H9 (cell line): ENCODE measurements around the gene ST6GALNAC1. TPM values are rescaled to one million over a fixed set of nuclear protein-coding genes. Genes with fewer than 3 reads are reported as not detected.
A peak's percentile ranks its signal among the peaks of the same experiment; 100 is the strongest.

Experiments used
- DNase-seq: peaks from one replicate; pipeline ENCODE4 v3.0.0-alpha.2; 2017
- H2AFZ ChIP-seq: one replicate; pipeline ENCODE4 v1.6.1; 2013; ENCODE audit warnings: mild to moderate bottlenecking, low read length, control low read depth, moderate library complexity
- H2AK5ac ChIP-seq: 2 replicates; pipeline ENCODE4 v1.6.1; 2013; ENCODE audit warnings: low read length, control low read depth, mixed read lengths; ENCODE audit not compliant: insufficient read length
- H2BK120ac ChIP-seq: one replicate; pipeline ENCODE4 v1.6.1; 2013; ENCODE audit warnings: low read depth, mild to moderate bottlenecking, low read length, control low read depth, inconsistent platforms; ENCODE audit not compliant: poor library complexity, severe bottlenecking
- H2BK12ac ChIP-seq: 2 replicates; pipeline ENCODE4 v1.6.1; 2013; ENCODE audit warnings: low read length, control low read depth, mixed read lengths, low read depth; ENCODE audit not compliant: insufficient read length
- H2BK15ac ChIP-seq: 2 replicates; pipeline ENCODE4 v1.6.1; 2013; ENCODE audit warnings: low read depth, low read length, control low read depth
- H2BK20ac ChIP-seq: one replicate; pipeline ENCODE4 v1.6.1; 2013; ENCODE audit warnings: low read depth, mild to moderate bottlenecking, low read length, control low read depth, inconsistent platforms; ENCODE audit not compliant: poor library complexity, severe bottlenecking
- H2BK5ac ChIP-seq: 2 replicates; pipeline ENCODE4 v1.6.1; 2013; ENCODE audit warnings: low read length, control low read depth, mixed read lengths; ENCODE audit not compliant: insufficient read length
- H3K14ac ChIP-seq: 2 replicates; pipeline ENCODE4 v1.6.1; 2013; ENCODE audit warnings: low read length, control low read depth; ENCODE audit not compliant: insufficient read depth
- H3K18ac ChIP-seq: 2 replicates; pipeline ENCODE4 v1.6.1; 2013; ENCODE audit warnings: low read depth, mild to moderate bottlenecking, mixed read lengths, low read length, control low read depth; ENCODE audit not compliant: insufficient read length
- H3K23ac ChIP-seq: 2 replicates; pipeline ENCODE4 v1.6.1; 2013; ENCODE audit warnings: low read length, control low read depth, mixed read lengths, low read depth; ENCODE audit not compliant: insufficient read length
- H3K23me2 ChIP-seq: 2 replicates; pipeline ENCODE4 v1.6.1; 2013; ENCODE audit warnings: low read depth, mild to moderate bottlenecking, mixed read lengths, low read length, control low read depth; ENCODE audit not compliant: insufficient read length, poor library complexity, severe bottlenecking
- H3K27ac ChIP-seq: 2 replicates; pipeline ENCODE4 v1.5.1; 2013; ENCODE audit warnings: low read length, control low read depth, mixed read lengths, low read depth; ENCODE audit not compliant: insufficient read length
- H3K27me3 ChIP-seq: 2 replicates; pipeline ENCODE4 v1.6.1; 2013; ENCODE audit warnings: low read length, control low read depth, inconsistent platforms; ENCODE audit not compliant: insufficient read depth
- H3K4ac ChIP-seq: 2 replicates; pipeline ENCODE4 v1.6.1; 2013; ENCODE audit warnings: low read depth, mild to moderate bottlenecking, control low read depth, inconsistent platforms, low read length, moderate library complexity
- H3K4me1 ChIP-seq: 2 replicates; pipeline ENCODE4 v1.6.1; 2013; ENCODE audit warnings: low read length, control low read depth, inconsistent platforms; ENCODE audit not compliant: insufficient read depth
- H3K4me2 ChIP-seq: 2 replicates; pipeline ENCODE4 v1.6.1; 2013; ENCODE audit warnings: low read length, control low read depth, mixed read lengths; ENCODE audit not compliant: insufficient read length, insufficient read depth
- H3K56ac ChIP-seq: 2 replicates; pipeline ENCODE4 v1.6.1; 2013; ENCODE audit warnings: low read depth, mild to moderate bottlenecking, mixed read lengths, low read length, control low read depth; ENCODE audit not compliant: insufficient read length
- H3K79me1 ChIP-seq: 2 replicates; pipeline ENCODE4 v1.6.1; 2013; ENCODE audit warnings: low read depth, mild to moderate bottlenecking, moderate library complexity, low read length, control low read depth, inconsistent platforms; ENCODE audit not compliant: insufficient read depth, poor library complexity, severe bottlenecking
- H3K79me2 ChIP-seq: 2 replicates; pipeline ENCODE4 v1.6.1; 2013; ENCODE audit warnings: low read length, control low read depth, inconsistent platforms; ENCODE audit not compliant: insufficient read depth
- H3K9ac ChIP-seq: 2 replicates; pipeline ENCODE4 v1.6.1; 2013; ENCODE audit warnings: low read length, control low read depth, mixed read lengths; ENCODE audit not compliant: insufficient read length; ENCODE audit errors: extremely low read depth
- H3K9me3 ChIP-seq: one replicate; pipeline ENCODE4 v1.6.1; 2013; ENCODE audit warnings: low read depth, low read length, inconsistent platforms; ENCODE audit not compliant: control insufficient read depth
- H3T11ph ChIP-seq: one replicate; pipeline ENCODE4 v1.6.1; 2013; ENCODE audit warnings: mild to moderate bottlenecking, low read length, control low read depth, inconsistent platforms
- H4K20me1 ChIP-seq: one replicate; pipeline ENCODE4 v1.6.1; 2013; ENCODE audit not compliant: control insufficient read depth, insufficient read length, insufficient read depth
- H4K5ac ChIP-seq: 2 replicates; pipeline ENCODE4 v1.6.1; 2013; ENCODE audit warnings: low read depth, mild to moderate bottlenecking, mixed read lengths, low read length, control low read depth; ENCODE audit not compliant: insufficient read length
- H4K8ac ChIP-seq: replicated peaks from 2 replicates; pipeline ENCODE4 v1.6.1; 2013; ENCODE audit warnings: low read length, control low read depth, mixed read lengths, low read depth; ENCODE audit not compliant: insufficient read length
- H4K91ac ChIP-seq: 2 replicates; pipeline ENCODE4 v1.6.1; 2013; ENCODE audit warnings: low read depth, mild to moderate bottlenecking, moderate library complexity, mixed read lengths, low read length, control low read depth; ENCODE audit not compliant: insufficient read length
- H3K27ac Mint-ChIP-seq, 3 experiments: 2 replicates in 2 of 3; 3 replicates in 1 of 3; pipeline ENCODE4 v1.8.0; 2020 to 2021; ENCODE audit warnings: mixed read lengths in 3 of 3, mild to moderate bottlenecking in 1 of 3, moderate library complexity in 1 of 3
- H3K27me3 Mint-ChIP-seq: 2 replicates; pipeline ENCODE4 v1.8.0; 2021; ENCODE audit warnings: low read depth, mild to moderate bottlenecking, moderate library complexity, mixed read lengths
- H3K36me3 Mint-ChIP-seq, 3 experiments: 2 replicates in 2 of 3; 3 replicates in 1 of 3; pipeline ENCODE4 v1.8.0; 2020 to 2021; ENCODE audit warnings: low read depth in 3 of 3, mixed read lengths in 3 of 3; ENCODE audit not compliant: insufficient read depth in 1 of 3
- H3K4me1 Mint-ChIP-seq, 2 experiments: 2 replicates each; pipeline ENCODE4 v1.8.0; 2020; ENCODE audit warnings: mixed read lengths in 2 of 2
- H3K4me3 Mint-ChIP-seq, 2 experiments: 2 replicates in 1 of 2; 3 replicates in 1 of 2; pipeline ENCODE4 v1.8.0; 2020 to 2021; ENCODE audit warnings: mild to moderate bottlenecking in 2 of 2, mixed read lengths in 2 of 2, moderate library complexity in 1 of 2
- H3K9me3 Mint-ChIP-seq, 2 experiments: 2 replicates in 1 of 2; 3 replicates in 1 of 2; pipeline ENCODE4 v1.8.0; 2020; ENCODE audit warnings: mild to moderate bottlenecking in 2 of 2, mixed read lengths in 2 of 2, moderate library complexity in 1 of 2
- CTCF ChIP-seq: fragments of 200-600 bp; sonication (generic); conservative IDR thresholded peaks from 3 replicates; pipeline ENCODE4 v1.8.0; 2021; ENCODE audit warnings: antibody characterized with exemption, mild to moderate bottlenecking
- WGBS: extraction: QIAGEN DNeasy Blood & Tissue Kit; methylation state at CpG from one replicate; pipeline ENCODE4 v1.1.7; 2013; ENCODE audit warnings: missing lambda C conversion rate, low lambda C conversion rate, mixed read lengths; ENCODE audit not compliant: insufficient read length; ENCODE audit errors: extremely low coverage; 5-methylcytosine and 5-hydroxymethylcytosine counted together
- total RNA-seq: library from RNA; stranded (reverse); gene quantifications from 2 replicates; pipeline ENCODE4 v1.2.1, GENCODE V29; 2021

ST6GALNAC1 gene
- total RNA-seq, 1 experiment from 2014 or later, result not detected

GRCh38 chr17:76584427-76585032, 59.0 kb downstream of the ST6GALNAC1 start:
- no peaks in the 10 kb centered on the region for H3K79me1 ChIP-seq
- Mint-ChIP-seq H3K36me3 (no peaks in the 10 kb centered on the region; a peak in 1 of 7 replicates), H3K9me3 (peaks cover 2 to 11% of the 10 kb centered on the region in 2 experiments; a peak in 3 of 5 replicates), H3K27ac (no peak overlapping the region), H3K4me1 (peaks cover 29 to 43% of the 10 kb centered on the region in 2 experiments), H3K4me3 (peak overlapping the region; percentile 59 to 80), H3K27me3 (peaks cover 80% of the 10 kb centered on the region)
- no peak overlapping the region for H4K8ac ChIP-seq
- no peak overlapping the region for H2BK12ac ChIP-seq
- no peak overlapping the region for H2AK5ac ChIP-seq
- peaks cover 11% of the 10 kb centered on the region for H3K23me2 ChIP-seq
- no peak overlapping the region for H3K56ac ChIP-seq
- no peak overlapping the region for H3K4ac ChIP-seq
- TF ChIP-seq CTCF, result no peak
- H2BK120ac ChIP-seq, result no peak overlapping the region
- no CpG with 5 or more reads among the region's 17 CpGs for WGBS
- H3T11ph ChIP-seq, result no peak overlapping the region
- H3K4me2 ChIP-seq, result peak overlapping the region; percentile 67
- peaks cover 2% of the 10 kb centered on the region for H4K20me1 ChIP-seq
- H3K9ac ChIP-seq, result no peak overlapping the region
- H3K27me3 ChIP-seq, result peaks cover 36% of the 10 kb centered on the region; the same call in 1 of the 2 replicates
- no peak overlapping the region for H4K91ac ChIP-seq
- H3K18ac ChIP-seq, result no peak overlapping the region
- H3K23ac ChIP-seq, result no peak overlapping the region
- no peak overlapping the region for H3K27ac ChIP-seq
- H3K79me2 ChIP-seq, result no peaks in the 10 kb centered on the region
- no peak overlapping the region for H2BK15ac ChIP-seq
- no peak overlapping the region; the same call in 1 of the 2 replicates for H3K14ac ChIP-seq
- no peak for DNase-seq
- no peaks in the 10 kb centered on the region for H3K9me3 ChIP-seq
- H2BK20ac ChIP-seq, result no peak overlapping the region
- no peaks in the 10 kb centered on the region; the same call in 1 of the 2 replicates for H3K4me1 ChIP-seq
- no peak overlapping the region for H4K5ac ChIP-seq
- no peak overlapping the region for H2AFZ ChIP-seq
- no peak overlapping the region for H2BK5ac ChIP-seq
